ENCODE data around the gene YIF1B. TPM values are rescaled to one million over a fixed set of nuclear protein-coding genes. Genes with fewer than 3 reads are reported as not detected.

YIF1B gene
- total and polyA plus RNA-seq, 3 experiments from 2014 or later: 45.4 to 60.3 (median 57.9) TPM

- H3K27ac Mint-ChIP-seq: peak overlapping the region in 1 of 8 donors; percentile 82
- no peaks in the 10 kb centered on the region for H3K36me3 ChIP-seq (ENCODE audit: insufficient read depth, low read length)
- H3K4me1 Mint-ChIP-seq: peaks cover 8 to 22% (median 13%) of the 10 kb centered on the region in 3 donors
- DNase-seq: no peak
- CTCF ChIA-PET: interaction anchor here (1.6 kb wide), 1 partner anchor 15 kb away, joined by 4 read pairs; the partner anchor contains the start of gene PSMD8
- H3K27ac ChIP-seq (ENCODE audit: low read depth, low read length): no peak overlapping the region
- H3K27me3 Mint-ChIP-seq: peaks cover 0 to 10% of the 10 kb centered on the region in 2 donors
- no peaks in the 10 kb centered on the region for H3K9me3 ChIP-seq (ENCODE audit: low read length)
- H3K27me3 ChIP-seq (ENCODE audit: insufficient read depth, low read length, poor library complexity, severe bottlenecking): no peaks in the 10 kb centered on the region
- H3K36me3 Mint-ChIP-seq: no peaks in the 10 kb centered on the region
- peaks cover 12% of the 10 kb centered on the region for H3K4me1 ChIP-seq (ENCODE audit: insufficient read depth, low read length)
- no peaks in the 10 kb centered on the region for H3K9me3 Mint-ChIP-seq
- POLR2A ChIA-PET: no interaction called here
- H3K4me3 Mint-ChIP-seq: peak overlapping the region in 3 of 7 donors; percentile 43 to 71 (median 43)
- no peak overlapping the region for H3K4me3 ChIP-seq (ENCODE audit: low read length)
Measured at GRCh38 chr19:38359242-38360021, 43.7 kb upstream of the YIF1B start.

GRCh38 chr19:38358071-38358470 lies 42.3 kb upstream of the YIF1B start:
- H3K27ac ChIP-seq (ENCODE audit: low read depth, low read length): no peak overlapping the region
- CTCF ChIA-PET: no interaction called here
- H3K36me3 ChIP-seq (ENCODE audit: insufficient read depth, low read length): no peaks in the 10 kb centered on the region
- Mint-ChIP-seq H3K27me3 (peaks cover 3 to 10% of the 10 kb centered on the region in 2 donors), H3K27ac (peak overlapping the region in 1 of 8 donors; percentile 40), H3K9me3 (no peaks in the 10 kb centered on the region), H3K36me3 (no peaks in the 10 kb centered on the region), H3K4me3 (no peak overlapping the region), H3K4me1 (peaks cover 8 to 19% (median 13%) of the 10 kb centered on the region in 3 donors)
- DNase-seq: no peak
- H3K4me3 ChIP-seq (ENCODE audit: low read length): no peak overlapping the region
- H3K4me1 ChIP-seq (ENCODE audit: insufficient read depth, low read length): peaks cover 11% of the 10 kb centered on the region
- no peaks in the 10 kb centered on the region for H3K9me3 ChIP-seq (ENCODE audit: low read length)
- POLR2A ChIA-PET: no interaction called here
- H3K27me3 ChIP-seq (ENCODE audit: insufficient read depth, low read length, poor library complexity, severe bottlenecking): no peaks in the 10 kb centered on the region

DNA sequence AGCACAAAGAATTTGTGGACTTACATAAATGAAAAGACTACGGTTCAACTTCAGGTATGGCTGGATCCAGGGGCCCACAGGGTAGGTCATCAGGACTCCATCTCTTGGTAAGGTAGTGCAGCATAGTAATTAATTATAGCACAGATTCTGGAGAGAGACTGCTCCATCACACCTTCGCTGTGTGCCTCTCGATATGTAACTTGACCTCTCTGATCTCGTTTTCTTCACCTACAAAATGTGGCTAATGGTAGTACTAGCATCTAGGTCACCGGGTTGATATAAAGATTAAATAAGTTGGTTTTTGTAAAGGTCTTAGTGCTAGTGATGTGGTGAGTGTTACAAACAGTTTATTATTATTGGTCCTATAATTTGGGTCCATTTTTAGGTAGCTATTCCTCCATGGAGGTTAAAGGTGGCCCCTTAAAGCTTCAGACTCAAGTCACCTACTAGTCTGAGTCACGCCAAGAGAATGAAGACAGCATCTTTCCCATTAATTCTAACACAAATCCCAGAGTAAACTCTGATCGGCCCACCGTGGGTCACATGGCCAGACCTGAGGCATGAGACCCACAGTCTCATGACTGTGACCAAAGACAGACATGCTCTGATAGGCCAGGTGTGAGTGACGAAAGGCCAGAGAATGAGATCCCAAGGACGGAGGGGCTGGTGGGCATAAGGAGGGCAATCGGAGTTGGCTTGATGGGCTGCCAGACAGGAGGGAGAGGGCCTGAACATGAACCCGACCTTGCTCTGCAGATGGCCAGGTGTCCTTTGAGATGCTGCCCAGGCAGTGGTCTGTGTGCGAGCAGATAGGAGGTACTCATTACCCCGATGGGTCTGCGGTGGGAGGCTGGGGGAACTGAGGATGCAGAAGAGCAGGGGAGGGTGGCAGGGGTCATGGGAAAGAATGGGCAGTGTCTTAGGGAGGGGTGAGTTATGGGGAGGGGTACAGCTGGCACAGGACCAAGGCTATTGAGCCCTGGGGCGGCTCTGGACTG lies 40.3 kb upstream of the YIF1B start:
- Histone ChIP-seq H3K27me3 (ENCODE audit: insufficient read depth, low read length, poor library complexity, severe bottlenecking) (no peaks in the 10 kb centered on the region), H3K4me3 (ENCODE audit: low read length) (no peak overlapping the region), H3K27ac (ENCODE audit: low read depth, low read length) (no peak overlapping the region), H3K4me1 (ENCODE audit: insufficient read depth, low read length) (no peaks in the 10 kb centered on the region), H3K36me3 (ENCODE audit: insufficient read depth, low read length) (no peaks in the 10 kb centered on the region), H3K9me3 (ENCODE audit: low read length) (no peaks in the 10 kb centered on the region)
- Mint-ChIP-seq H3K27ac (peak overlapping the region in 1 of 8 donors; percentile 65), H3K27me3 (peaks cover 5 to 7% of the 10 kb centered on the region in 2 donors), H3K9me3 (no peaks in the 10 kb centered on the region), H3K36me3 (no peaks in the 10 kb centered on the region), H3K4me1 (peaks cover 3 to 8% (median 4%) of the 10 kb centered on the region in 3 donors), H3K4me3 (no peak overlapping the region)
- DNase-seq: no peak
- CTCF ChIA-PET: no interaction called here
- POLR2A ChIA-PET: no interaction called here

- Histone ChIP-seq H3K36me3 (ENCODE audit: insufficient read depth, low read length) (no peaks in the 10 kb centered on the region), H3K4me3 (ENCODE audit: low read length) (no peak overlapping the region), H3K9me3 (ENCODE audit: low read length) (no peaks in the 10 kb centered on the region), H3K27ac (ENCODE audit: low read depth, low read length) (no peak overlapping the region), H3K27me3 (ENCODE audit: insufficient read depth, low read length, poor library complexity, severe bottlenecking) (no peaks in the 10 kb centered on the region), H3K4me1 (ENCODE audit: insufficient read depth, low read length) (no peaks in the 10 kb centered on the region)
- H3K27ac Mint-ChIP-seq: no peak overlapping the region
- no peaks in the 10 kb centered on the region for H3K9me3 Mint-ChIP-seq
- peaks cover 3 to 5% of the 10 kb centered on the region in 2 donors for H3K27me3 Mint-ChIP-seq
- H3K4me1 Mint-ChIP-seq: no peaks in the 10 kb centered on the region
- ChIA-PET CTCF (interaction anchor here (1.0 kb wide), 1 partner anchor 22 kb away, joined by 3 read pairs; the partner anchor contains the start of gene PSMD8), POLR2A (interaction anchor here (0.6 kb wide), 1 partner anchor 550 kb away, joined by 3 read pairs; no protein-coding TSS in a partner anchor)
- no peaks in the 10 kb centered on the region for H3K36me3 Mint-ChIP-seq
- H3K4me3 Mint-ChIP-seq: no peak overlapping the region
- no peak for DNase-seq
Measured at GRCh38 chr19:38352611-38353010, 36.9 kb upstream of the YIF1B start.

GRCh38 chr19:38351865-38352395 lies 36.2 kb upstream of the YIF1B start:
- Histone ChIP-seq H3K36me3 (ENCODE audit: insufficient read depth, low read length) (no peaks in the 10 kb centered on the region), H3K9me3 (ENCODE audit: low read length) (no peaks in the 10 kb centered on the region), H3K4me1 (ENCODE audit: insufficient read depth, low read length) (no peaks in the 10 kb centered on the region), H3K4me3 (ENCODE audit: low read length) (no peak overlapping the region), H3K27ac (ENCODE audit: low read depth, low read length) (no peak overlapping the region), H3K27me3 (ENCODE audit: insufficient read depth, low read length, poor library complexity, severe bottlenecking) (no peaks in the 10 kb centered on the region)
- H3K9me3 Mint-ChIP-seq: no peaks in the 10 kb centered on the region
- no peaks in the 10 kb centered on the region for H3K36me3 Mint-ChIP-seq
- H3K27me3 Mint-ChIP-seq: peaks cover 3 to 5% of the 10 kb centered on the region in 2 donors
- DNase-seq: no peak
- no peak overlapping the region for H3K27ac Mint-ChIP-seq
- POLR2A ChIA-PET: no interaction called here
- no peak overlapping the region for H3K4me3 Mint-ChIP-seq
- CTCF ChIA-PET: interaction anchor here (1.0 kb wide), 1 partner anchor 22 kb away, joined by 3 read pairs; the partner anchor contains the start of gene PSMD8
- H3K4me1 Mint-ChIP-seq: no peaks in the 10 kb centered on the region

DNA sequence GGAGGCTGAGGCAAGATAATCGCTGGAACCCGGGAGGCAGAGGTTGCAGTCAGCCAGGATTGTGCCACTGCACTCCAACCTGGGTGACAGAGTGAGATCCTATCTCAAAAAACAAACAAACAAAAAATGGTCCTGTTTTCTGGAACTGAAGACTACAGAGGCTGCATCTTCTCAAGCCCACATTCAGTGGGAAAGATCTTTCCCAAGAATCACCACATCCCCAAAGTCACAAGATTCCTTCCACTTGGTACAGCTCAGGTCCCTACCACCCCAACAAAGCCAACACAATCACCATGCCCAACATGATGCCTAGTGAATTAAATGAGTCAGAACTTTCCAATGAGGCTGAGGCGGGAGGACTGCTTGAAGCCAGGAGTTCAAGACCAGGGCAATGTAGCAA lies 35.1 kb upstream of the YIF1B start:
- H3K27me3 Mint-ChIP-seq: peaks cover 0 to 5% of the 10 kb centered on the region in 2 donors
- Histone ChIP-seq H3K4me1 (ENCODE audit: insufficient read depth, low read length) (no peaks in the 10 kb centered on the region), H3K4me3 (ENCODE audit: low read length) (no peak overlapping the region), H3K27me3 (ENCODE audit: insufficient read depth, low read length, poor library complexity, severe bottlenecking) (no peaks in the 10 kb centered on the region), H3K27ac (ENCODE audit: low read depth, low read length) (no peak overlapping the region), H3K9me3 (ENCODE audit: low read length) (no peaks in the 10 kb centered on the region), H3K36me3 (ENCODE audit: insufficient read depth, low read length) (no peaks in the 10 kb centered on the region)
- peaks cover 0 to 6% (median 0%) of the 10 kb centered on the region in 3 donors for H3K36me3 Mint-ChIP-seq
- CTCF ChIA-PET: no interaction called here
- POLR2A ChIA-PET: no interaction called here
- no peak for DNase-seq
- H3K27ac Mint-ChIP-seq: no peak overlapping the region
- H3K4me3 Mint-ChIP-seq: no peak overlapping the region
- no peaks in the 10 kb centered on the region for H3K4me1 Mint-ChIP-seq
- no peaks in the 10 kb centered on the region for H3K9me3 Mint-ChIP-seq

GRCh38 chr19:38346837-38347236 lies 31.1 kb upstream of the YIF1B start:
- ChIA-PET CTCF (no interaction called here), POLR2A (interaction anchor here (0.6 kb wide), 1 partner anchor 11 kb away, joined by 3 read pairs; the partner anchor contains the start of gene CATSPERG)
- Histone ChIP-seq H3K4me1 (ENCODE audit: insufficient read depth, low read length) (no peaks in the 10 kb centered on the region), H3K27ac (ENCODE audit: low read depth, low read length) (no peak overlapping the region), H3K9me3 (ENCODE audit: low read length) (no peaks in the 10 kb centered on the region), H3K4me3 (ENCODE audit: low read length) (no peak overlapping the region), H3K27me3 (ENCODE audit: insufficient read depth, low read length, poor library complexity, severe bottlenecking) (no peaks in the 10 kb centered on the region), H3K36me3 (ENCODE audit: insufficient read depth, low read length) (no peaks in the 10 kb centered on the region)
- H3K27ac Mint-ChIP-seq: no peak overlapping the region
- no peaks in the 10 kb centered on the region for H3K9me3 Mint-ChIP-seq
- H3K36me3 Mint-ChIP-seq: peaks cover 0 to 9% (median 0%) of the 10 kb centered on the region in 3 donors
- no peak overlapping the region for H3K4me3 Mint-ChIP-seq
- H3K27me3 Mint-ChIP-seq: no peaks in the 10 kb centered on the region
- peaks cover 0 to 2% (median 0%) of the 10 kb centered on the region in 3 donors for H3K4me1 Mint-ChIP-seq
- no peak for DNase-seq
